ENCODE measurements around the gene MALL. TPM values are rescaled to one million over a fixed set of nuclear protein-coding genes. Genes with fewer than 3 reads are reported as not detected.
"Not testable (repeated sequence)": the region's sequence is repeated elsewhere in the genome, so short reads cannot be mapped to it uniquely, and the experiment has no call there.

Gene MALL
- total and polyA plus RNA-seq, 4 experiments from 2014 or later: not detected

GRCh38 chr2:110037336-110037735 is 78.3 kb downstream of the MALL start:
- H3K9me3 ChIP-seq (ENCODE audit: control insufficient read depth in 1 of 2, low read length in 2 of 2); H3K36me3 ChIP-seq (ENCODE audit: insufficient read depth, low read length); H3K9me3 Mint-ChIP-seq; H3K36me3 Mint-ChIP-seq; H3K4me3 Mint-ChIP-seq; H3K4me1 Mint-ChIP-seq; H3K27me3 ChIP-seq (ENCODE audit: insufficient read depth, low read length); H3K4me1 ChIP-seq (ENCODE audit: insufficient read depth, low read length); H3K27ac Mint-ChIP-seq; H3K27ac ChIP-seq (ENCODE audit: low read depth, low read length); DNase-seq; H3K27me3 Mint-ChIP-seq; H3K4me3 ChIP-seq (ENCODE audit: low read length in 2 of 2); POLR2A ChIA-PET (ENCODE audit: partially characterized antibody); CTCF ChIA-PET (ENCODE audit: partially characterized antibody); intact Hi-C loops (cut with micrococcal nuclease): not testable (repeated sequence)

- H3K9me3 Mint-ChIP-seq; H3K4me1 Mint-ChIP-seq; H3K27me3 Mint-ChIP-seq; H3K4me3 Mint-ChIP-seq; H3K27ac Mint-ChIP-seq; H3K36me3 ChIP-seq (ENCODE audit: insufficient read depth, low read length); H3K4me1 ChIP-seq (ENCODE audit: insufficient read depth, low read length); H3K36me3 Mint-ChIP-seq; intact Hi-C loops (cut with micrococcal nuclease); CTCF ChIA-PET (ENCODE audit: partially characterized antibody); POLR2A ChIA-PET (ENCODE audit: partially characterized antibody); H3K4me3 ChIP-seq (ENCODE audit: low read length in 2 of 2); H3K9me3 ChIP-seq (ENCODE audit: control insufficient read depth in 1 of 2, low read length in 2 of 2); H3K27me3 ChIP-seq (ENCODE audit: insufficient read depth, low read length); H3K27ac ChIP-seq (ENCODE audit: low read depth, low read length); DNase-seq: not testable (repeated sequence)
These were observed 80.2 kb downstream of the MALL start for GRCh38 chr2:110035384-110035783.

- H3K4me1 ChIP-seq (ENCODE audit: insufficient read depth, low read length); H3K4me1 Mint-ChIP-seq; DNase-seq; H3K9me3 ChIP-seq (ENCODE audit: control insufficient read depth in 1 of 2, low read length in 2 of 2); H3K9me3 Mint-ChIP-seq; H3K4me3 Mint-ChIP-seq; H3K27ac Mint-ChIP-seq; H3K27ac ChIP-seq (ENCODE audit: low read depth, low read length); CTCF ChIA-PET (ENCODE audit: partially characterized antibody); H3K27me3 Mint-ChIP-seq; intact Hi-C loops (cut with micrococcal nuclease); H3K27me3 ChIP-seq (ENCODE audit: insufficient read depth, low read length); H3K4me3 ChIP-seq (ENCODE audit: low read length in 2 of 2); H3K36me3 Mint-ChIP-seq; POLR2A ChIA-PET (ENCODE audit: partially characterized antibody); H3K36me3 ChIP-seq (ENCODE audit: insufficient read depth, low read length): not testable (repeated sequence)
These were observed 80.7 kb downstream of the MALL start for GRCh38 chr2:110034935-110035334.

Small RNAs within 50 kb of the gene (microRNA-seq; reads per million reads assigned to microRNA genes)
- gene MIR4267 (ENCODE audit: borderline microRNAs expressed, borderline number of aligned reads, borderline replicate concordance) (not detected), gene MIR4436B1 (ENCODE audit: borderline microRNAs expressed, borderline number of aligned reads, borderline replicate concordance) (not detected)

Other genes with a start within 250 kb of the MALL start
- 1 to 10 TPM; 3.6 to 3.7 TPM for gene LIMS3, start 217.1 kb downstream of the MALL start, total RNA-seq
- 1 to 10 TPM; 5.1 to 6.6 TPM for gene LIMS3, start 217.1 kb downstream of the MALL start, polyA plus RNA-seq
- gene NPHP1, start 89.2 kb upstream of the MALL start, total RNA-seq: under 1 TPM; 0.23 to 0.64 TPM
- gene NPHP1, start 89.2 kb upstream of the MALL start, polyA plus RNA-seq: 1 to 10 TPM; 1.2 to 1.3 TPM
- gene MTLN, start 96.7 kb upstream of the MALL start, total RNA-seq: 10 to 100 TPM; 29.2 to 34.6 TPM
- 100 to 1,000 TPM in 1 of 2 donors, 10 to 100 TPM in 1; 71.4 to 131 TPM for gene MTLN, start 96.7 kb upstream of the MALL start, polyA plus RNA-seq

All from CD4-positive, alpha-beta memory T cell (primary cell).